Kidney tubule cell (primary cell): Measurements from ENCODE around the gene UBQLNL.

Experiments used
- DNase-seq: peaks from one replicate; pipeline ENCODE4 v3.0.0-alpha.2; 2018; ENCODE audit warnings: low spot score

Gene UBQLNL, protein sequence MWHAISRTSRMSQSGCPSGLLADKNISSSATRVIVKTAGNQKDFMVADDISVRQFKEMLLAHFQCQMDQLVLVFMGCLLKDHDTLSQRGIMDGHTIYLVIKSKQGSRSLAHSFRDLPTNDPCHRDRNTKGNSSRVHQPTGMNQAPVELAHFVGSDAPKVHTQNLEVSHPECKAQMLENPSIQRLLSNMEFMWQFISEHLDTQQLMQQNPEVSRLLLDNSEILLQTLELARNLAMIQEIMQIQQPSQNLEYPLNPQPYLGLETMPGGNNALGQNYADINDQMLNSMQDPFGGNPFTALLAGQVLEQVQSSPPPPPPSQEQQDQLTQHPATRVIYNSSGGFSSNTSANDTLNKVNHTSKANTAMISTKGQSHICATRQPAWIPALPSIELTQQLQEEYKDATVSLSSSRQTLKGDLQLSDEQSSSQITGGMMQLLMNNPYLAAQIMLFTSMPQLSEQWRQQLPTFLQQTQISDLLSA

DNA sequence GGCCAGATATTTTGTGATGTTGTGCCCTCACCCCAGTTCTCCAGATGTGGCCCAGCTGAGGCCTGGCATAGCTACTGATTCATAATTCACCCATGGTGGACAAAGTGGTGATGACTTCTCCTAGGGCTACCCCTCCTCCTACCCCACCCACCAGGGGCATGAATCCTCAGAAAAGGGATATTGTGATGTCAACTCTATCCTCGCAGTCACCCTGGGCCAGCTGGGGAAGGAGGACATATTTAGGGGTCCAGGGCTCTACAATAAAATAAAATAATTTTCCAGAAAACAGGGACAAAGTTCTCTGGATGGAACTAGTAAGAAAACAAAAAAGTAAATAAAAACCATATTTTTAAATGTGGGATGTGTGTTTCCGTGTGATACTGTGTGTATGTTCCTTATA, at the start of gene UBQLNL:
UBQLNL (minus strand) TSS at position 101 of the 400 bp plus-strand sequence. CDS start 258 bp downstream, outside the sequence.
- DNase-seq: no peak

- peak; percentile 86 for DNase-seq
Measured at GRCh38 chr11:5564259-5565019, 47.9 kb upstream of the UBQLNL start.

DNA sequence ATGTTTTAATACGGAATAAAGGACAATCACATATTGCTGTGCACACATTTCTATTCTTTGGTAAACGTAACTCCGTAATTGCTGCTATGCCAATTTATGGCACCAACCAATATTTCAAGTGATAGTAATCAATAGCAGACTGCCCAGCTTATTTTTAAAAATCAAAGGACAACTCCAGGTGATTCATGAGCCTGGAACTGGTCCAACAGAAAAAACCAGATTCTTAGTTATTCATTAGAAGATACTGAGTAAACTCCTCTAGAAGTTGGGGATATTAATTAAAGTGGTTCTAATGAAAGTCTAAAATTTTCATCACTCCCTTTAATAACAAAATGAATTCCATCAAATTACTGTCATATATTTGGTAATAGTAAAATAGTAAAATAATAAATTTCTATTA, 41.3 kb upstream of the UBQLNL start:
- peak; percentile 55 for DNase-seq

DNA sequence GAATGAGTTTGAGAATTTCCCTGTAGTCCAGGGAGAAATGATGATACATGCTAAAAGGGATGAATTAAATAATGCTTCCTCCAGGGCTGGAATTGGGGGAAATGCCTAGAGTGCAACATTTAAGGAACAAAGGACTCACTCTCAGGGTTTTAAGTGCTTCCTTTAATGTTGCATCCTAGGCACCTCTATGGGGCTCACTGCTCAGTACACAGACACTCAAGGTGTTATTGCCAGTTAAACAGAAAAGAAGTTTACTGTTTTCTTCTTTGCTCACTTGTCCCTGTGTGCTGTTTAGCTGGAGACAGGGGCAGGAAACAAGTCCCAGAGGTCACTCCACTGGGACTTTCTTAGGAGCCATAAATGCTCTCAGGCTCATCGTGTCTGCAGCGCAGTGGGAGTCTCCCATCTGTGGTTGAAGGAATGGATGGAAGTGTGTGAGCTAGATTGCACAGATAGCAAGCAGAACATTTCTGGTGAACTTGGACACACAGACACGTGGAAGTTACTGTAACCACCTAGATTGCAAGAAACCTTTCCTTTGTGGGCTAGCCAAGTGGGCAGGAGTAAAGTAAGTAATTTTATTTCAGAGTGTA, 40.2 kb upstream of the UBQLNL start:
- DNase-seq: no peak

- no peak for DNase-seq
Measured at GRCh38 chr11:5553343-5553742, 36.8 kb upstream of the UBQLNL start.

DNA sequence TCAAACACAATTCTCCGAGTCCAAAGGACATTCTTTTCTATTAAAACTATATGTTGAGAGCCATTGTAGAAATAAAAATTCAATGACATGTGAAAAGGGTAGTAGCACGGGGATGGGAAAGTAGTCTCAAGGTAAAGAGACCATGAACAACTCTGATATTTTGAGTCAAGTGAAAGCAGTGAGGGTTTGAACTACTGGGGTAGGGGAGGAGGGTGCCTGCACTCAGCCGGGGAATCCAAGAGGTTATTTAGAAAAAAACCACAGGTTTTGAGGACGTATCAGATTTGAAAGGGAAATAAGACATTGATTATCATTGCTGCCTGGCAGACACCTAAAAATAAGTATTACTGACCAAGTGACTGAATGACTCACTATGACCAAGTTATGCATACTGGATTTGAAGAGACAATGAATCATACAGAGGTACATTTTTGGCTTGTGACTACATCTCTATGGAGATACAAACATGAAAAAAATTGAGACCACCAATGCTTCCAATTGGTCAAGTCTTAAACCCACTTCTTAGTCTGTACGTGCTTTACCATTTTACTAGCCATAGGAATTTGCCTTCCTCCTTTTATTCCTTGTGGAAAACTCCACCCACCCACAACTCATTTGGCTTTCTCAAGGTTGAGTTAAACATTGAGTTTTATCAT, 34.1 kb upstream of the UBQLNL start:
- peak; percentile 94 for DNase-seq

GRCh38 chr11:5548440-5548839, 31.9 kb upstream of the UBQLNL start, which contains the start of gene OR52H1:
Gene OR52H1 (minus strand): TSS chr11:5548540. CDS start chr11:5545505, 3,035 bp downstream.
- no peak for DNase-seq

DNA sequence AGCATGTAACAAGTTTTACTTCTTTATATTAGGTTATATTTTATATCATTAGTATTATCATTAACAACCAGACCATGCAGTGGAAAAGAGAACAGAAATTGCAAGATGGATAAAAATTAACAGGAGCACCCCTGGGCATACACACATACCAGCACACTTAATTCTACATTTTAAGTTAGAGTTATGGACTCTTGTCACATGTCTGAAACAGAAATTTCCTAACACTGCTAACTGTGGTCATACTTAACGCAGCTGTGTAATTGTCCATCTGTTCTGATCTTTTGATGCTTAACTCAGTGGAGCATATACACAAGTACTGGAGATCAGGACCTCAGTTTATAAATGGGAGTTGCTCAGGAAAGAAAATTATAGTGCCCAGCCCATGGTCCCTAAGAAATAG, 31.5 kb upstream of the UBQLNL start:
- DNase-seq: no peak

GRCh38 chr11:5546457-5546856, 30.0 kb upstream of the UBQLNL start:
- peak; percentile 45 for DNase-seq

DNA sequence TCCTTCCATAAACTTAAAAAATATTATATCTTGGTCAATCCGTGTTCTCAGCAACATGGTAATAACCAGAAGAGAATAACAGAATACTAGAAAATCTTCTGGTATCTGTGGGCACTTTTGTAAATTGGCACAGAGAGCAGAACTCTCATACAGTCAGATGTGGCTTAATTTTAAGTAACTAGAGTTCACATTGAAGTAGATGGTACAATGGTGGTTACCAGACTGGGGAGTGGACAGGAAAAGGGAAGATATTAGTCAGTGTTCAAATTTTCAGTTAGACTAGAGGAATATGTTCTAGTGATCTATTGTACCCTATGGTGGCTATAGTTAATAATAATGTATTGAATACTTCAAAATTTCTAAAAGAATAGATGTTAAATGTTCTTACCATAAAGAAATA, 24.9 kb upstream of the UBQLNL start:
- DNase-seq: no peak

DNA sequence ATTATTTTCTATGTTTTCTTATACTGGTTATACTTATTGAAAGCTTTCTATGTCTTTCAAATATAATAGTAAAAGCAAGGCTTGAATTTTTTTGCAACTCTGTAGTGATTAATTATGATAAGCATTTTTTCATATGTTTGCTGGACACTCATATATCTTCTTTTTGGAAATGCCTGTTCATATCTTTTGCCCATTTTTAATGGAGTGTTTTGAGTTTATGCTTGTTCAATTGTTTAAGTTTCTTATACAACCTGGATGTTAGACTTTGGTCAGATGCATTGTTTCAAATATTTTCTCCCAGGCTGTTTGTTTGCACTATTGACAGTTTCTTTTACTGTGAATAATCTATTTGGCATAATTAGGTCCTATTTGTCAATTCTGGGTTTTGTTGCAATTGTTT, 20.0 kb upstream of the UBQLNL start:
- no peak for DNase-seq

DNA sequence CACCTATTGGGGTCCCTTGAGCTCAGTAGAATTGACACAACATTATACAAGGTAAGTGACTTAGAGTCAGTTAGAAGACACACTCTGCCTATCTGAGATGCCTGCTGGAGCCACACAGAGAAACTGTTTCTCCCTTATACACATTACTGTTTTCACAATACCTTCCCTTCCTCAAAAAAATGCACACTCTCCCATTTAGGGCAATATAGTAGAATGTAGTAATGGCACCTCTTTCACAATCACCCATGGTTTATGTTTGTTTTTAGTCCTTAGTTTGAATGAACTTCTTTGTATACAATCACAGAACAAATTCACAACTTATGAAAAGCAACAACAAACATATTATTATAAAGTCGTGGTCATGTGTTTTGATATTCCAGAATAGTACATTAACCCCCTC, 17.5 kb upstream of the UBQLNL start:
- no peak for DNase-seq

DNA sequence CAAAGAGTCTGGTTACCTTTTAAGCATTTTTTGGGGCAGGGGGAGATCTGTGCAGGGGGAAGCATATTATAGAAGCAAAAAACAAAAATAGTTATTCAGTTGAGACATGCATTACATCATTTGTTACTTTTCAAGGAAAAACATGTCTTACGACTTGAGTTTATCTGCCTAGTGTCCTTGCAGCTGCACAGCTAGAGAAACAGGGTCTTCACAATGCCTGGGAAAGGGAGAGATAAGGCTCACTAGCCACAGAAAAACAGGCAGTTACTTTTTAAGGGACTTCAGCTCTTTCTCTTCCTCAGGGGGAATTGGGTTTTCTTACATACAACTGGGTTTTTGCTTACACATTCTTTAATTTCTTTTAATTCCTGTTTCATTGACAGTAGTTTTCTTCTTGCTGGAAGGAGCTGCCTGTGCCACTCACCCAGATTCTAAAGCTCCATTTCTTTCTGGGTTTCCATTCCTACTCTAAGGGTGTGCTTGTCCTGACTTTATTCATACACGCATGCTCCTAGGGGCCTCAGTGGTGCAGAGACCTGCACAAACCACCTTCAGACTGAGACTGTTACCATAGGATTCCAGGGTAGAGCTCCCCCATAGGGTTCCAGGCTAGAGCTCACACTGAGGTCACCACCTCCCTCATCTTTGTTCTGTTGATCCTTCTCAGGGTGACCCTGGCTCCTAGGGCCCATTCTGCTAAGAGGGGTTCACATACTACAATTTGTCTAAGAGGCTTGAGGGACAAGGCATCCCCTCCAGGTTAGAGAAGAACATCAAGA, 14.7 kb upstream of the UBQLNL start:
- no peak for DNase-seq

DNA sequence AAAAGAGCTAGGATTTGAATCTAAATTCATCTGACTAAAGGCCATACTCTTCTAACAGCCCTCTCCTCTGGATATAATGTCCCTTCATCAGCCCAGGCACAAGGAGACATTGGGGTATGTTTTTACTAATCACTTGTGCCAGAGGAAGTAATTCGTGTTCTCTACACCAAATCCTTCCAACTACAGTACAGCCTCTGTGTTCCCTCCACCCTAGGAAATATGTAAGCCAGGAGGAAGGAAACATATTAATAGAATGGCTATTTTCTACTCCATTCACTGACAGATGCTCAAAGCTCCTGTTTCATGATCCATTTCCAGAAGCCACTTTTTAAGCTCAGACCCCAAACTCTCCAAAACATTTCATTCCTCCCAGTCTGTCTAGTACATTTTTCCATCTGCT, 12.0 kb upstream of the UBQLNL start:
- DNase-seq: no peak

DNA sequence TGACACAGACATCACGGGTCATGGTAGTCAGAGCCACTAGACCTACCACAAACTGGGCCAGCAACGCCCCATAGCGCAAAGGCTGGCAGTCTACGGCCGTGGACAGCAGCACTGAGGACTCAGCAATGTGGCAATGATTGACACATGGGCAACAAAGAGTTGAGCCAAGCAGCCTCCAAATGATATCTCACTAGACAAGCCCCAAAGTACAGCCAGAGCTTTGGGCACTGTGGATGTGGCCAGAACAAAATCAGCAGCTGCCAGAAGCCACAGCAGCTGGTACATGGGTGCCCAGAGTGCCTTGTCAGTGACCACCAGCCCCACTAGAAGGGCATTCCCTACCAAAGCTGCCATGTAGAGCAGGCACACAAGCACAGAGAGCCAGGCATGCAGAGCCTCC, 11.2 kb upstream of the UBQLNL start:
- DNase-seq: no peak

- no peak for DNase-seq
Measured at GRCh38 chr11:5524756-5525155, 8.3 kb upstream of the UBQLNL start.

DNA sequence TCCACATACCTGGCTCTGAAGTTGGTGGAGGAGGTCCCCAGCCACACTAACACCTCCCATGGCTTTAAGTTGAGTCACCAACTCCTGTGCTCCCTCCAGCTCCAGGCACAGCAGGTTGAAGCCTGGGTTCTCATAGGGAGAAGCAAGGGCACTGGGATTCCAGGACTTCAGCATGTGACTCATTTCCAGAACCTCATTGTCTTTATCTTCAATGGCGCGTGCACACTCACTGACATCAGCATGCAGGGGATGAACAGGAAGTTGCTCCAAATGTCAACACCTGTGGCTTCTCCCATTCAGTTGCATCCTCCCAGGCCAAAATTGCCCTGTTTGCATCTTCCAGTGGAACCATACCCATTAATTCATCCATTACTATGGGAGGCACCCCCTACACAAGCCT, 5.8 kb upstream of the UBQLNL start:
- peak; percentile 79 for DNase-seq

DNA sequence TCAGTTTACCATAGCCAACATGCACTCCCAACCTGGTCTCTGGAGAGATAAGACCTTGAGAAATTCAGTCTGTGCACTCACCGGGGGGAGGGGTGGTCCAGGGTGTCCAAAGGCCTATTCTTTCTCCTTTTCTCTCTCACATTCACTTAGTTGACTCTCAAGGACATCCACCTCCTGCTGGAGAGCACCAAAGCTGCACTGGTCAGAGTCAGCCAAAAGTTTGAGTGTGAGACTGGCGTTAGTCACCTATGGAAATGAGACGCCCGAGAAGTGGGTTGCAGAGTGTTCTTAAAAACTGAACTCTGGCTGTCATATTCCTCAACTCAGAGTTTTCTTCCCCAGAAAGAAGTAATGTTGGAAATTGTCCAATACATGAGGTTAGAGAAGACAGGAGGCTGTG, 5.0 kb upstream of the UBQLNL start:
- DNase-seq: no peak

GRCh38 chr11:5514841-5515240, 1.7 kb downstream of the UBQLNL start:
- no peak for DNase-seq

GRCh38 chr11:5509803-5510202, 6.7 kb downstream of the UBQLNL start, which contains the start of gene UBQLN3:
Gene UBQLN3 (minus strand): TSS chr11:5509957. CDS start chr11:5509558, 399 bp downstream.
- no peak for DNase-seq

DNA sequence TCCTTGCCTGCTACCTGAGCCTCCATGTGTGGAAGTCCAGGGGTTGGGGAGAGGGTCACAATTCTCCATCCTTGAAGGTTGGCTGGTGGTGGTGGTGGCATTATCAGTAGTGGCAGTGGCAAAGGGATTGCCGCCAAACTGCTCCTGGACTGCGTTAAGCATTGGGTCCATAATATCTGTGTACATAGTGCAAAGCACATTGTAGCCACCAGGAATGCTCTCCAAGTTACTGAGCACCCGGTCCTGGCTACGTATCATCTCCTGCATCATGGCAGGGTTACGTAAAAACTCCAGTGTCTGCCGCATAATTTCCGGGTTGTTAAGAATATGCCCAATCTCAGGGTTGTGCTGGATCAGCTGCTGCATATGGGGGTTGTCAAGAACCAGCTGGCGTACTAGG, 7.9 kb downstream of the UBQLNL start:
- DNase-seq: no peak
